ENCODE data around the gene METRNL.
"Not testable (repeated sequence)": the region's sequence is repeated elsewhere in the genome, so short reads cannot be mapped to it uniquely, and the experiment has no call there.

The METRNL gene

GRCh38 chr17:83109793-83110645, 30.6 kb downstream of the METRNL start:
- no peak for FAIRE-seq

- no peak for FAIRE-seq
Measured at GRCh38 chr17:83110735-83111134, 31.3 kb downstream of the METRNL start.

DNA sequence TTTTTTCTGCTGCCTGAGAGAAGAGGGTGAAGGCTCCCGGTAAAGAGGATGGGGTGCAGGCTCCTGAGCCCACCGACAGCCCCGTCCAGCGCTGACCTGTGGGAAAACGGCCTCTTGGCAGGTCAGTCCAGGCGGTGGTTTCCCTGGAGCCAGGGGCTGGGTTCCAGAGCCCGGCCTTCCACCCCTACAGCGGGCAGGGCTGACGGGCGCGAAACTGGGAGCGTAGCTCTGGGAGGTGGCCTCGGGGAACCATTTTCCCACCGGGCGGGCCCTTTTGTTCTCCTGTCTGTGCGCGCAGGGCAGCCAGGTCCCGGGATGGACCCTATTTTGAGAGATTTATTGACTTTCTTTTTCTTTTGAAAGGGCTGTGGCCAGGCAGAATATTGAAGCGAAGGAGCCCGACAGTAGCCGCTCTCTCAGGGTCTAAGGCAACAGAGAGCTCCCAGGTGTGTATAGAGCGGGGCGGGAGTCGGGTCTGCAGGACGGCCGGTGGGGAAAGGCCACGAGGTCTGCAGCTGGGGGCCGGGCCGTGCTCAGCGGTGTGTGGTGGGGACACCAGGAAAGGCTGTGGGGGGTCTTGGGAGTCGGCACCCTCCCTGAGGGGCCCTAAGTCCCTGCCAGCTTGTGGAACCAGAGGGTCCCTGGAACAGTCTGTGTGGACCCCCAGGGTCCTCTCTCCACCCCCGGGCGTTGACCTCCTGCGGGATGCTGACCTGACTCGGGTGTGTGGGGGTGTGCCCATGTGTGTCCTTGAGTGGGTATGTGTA, 32.3 kb downstream of the METRNL start:
- no peak for FAIRE-seq

GRCh38 chr17:83113381-83113780, 34.0 kb downstream of the METRNL start:
- no peak for FAIRE-seq

- no peak for FAIRE-seq
Measured at GRCh38 chr17:83113792-83114191, 34.4 kb downstream of the METRNL start.

DNA sequence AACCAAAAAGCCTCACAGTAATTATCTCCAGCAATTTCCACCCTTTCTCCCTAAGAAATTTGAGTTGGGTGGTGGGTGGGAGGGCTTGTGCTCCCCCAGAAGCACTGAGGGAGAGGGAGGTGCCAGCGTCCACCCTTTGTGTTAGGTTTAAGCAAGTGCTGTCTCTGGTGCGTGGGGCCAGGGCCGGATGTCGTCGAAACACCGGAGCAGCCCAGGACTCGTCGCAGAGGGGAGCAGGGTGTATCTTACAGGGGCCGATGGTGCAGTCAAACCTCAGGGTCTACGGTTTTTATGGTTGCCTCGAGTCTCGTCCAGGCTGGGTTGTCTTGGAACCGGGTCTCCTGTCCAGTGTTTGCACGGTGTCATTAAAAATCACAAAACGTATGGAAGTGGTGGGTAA, 35.3 kb downstream of the METRNL start:
- FAIRE-seq = no peak

DNA sequence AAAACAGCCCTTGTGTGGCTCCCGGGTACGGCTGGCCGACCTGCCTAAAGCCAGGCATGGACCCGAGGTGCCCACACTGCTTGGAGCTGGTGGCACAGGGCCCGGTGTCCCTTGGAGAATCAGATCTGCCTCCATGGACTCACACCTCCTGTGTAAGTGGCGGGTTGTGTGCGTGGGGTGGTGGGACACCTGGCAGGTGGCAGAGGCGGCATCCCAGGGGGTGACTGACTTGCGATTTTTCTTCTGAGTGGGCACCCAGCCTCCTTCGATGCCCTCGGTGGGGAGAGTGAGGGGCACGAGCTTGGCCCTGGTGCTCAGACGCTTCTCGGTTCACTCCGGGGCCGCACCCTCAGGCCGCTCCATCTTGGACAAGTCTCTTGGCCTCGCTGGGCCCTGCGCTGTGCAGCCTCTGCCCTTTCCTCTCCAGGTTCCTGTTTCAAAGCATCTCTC, 35.8 kb downstream of the METRNL start:
- FAIRE-seq = no peak

GRCh38 chr17:83115832-83116231, 36.4 kb downstream of the METRNL start:
- FAIRE-seq = no peak

GRCh38 chr17:83116311-83116771, 36.9 kb downstream of the METRNL start:
- no peak for FAIRE-seq

DNA sequence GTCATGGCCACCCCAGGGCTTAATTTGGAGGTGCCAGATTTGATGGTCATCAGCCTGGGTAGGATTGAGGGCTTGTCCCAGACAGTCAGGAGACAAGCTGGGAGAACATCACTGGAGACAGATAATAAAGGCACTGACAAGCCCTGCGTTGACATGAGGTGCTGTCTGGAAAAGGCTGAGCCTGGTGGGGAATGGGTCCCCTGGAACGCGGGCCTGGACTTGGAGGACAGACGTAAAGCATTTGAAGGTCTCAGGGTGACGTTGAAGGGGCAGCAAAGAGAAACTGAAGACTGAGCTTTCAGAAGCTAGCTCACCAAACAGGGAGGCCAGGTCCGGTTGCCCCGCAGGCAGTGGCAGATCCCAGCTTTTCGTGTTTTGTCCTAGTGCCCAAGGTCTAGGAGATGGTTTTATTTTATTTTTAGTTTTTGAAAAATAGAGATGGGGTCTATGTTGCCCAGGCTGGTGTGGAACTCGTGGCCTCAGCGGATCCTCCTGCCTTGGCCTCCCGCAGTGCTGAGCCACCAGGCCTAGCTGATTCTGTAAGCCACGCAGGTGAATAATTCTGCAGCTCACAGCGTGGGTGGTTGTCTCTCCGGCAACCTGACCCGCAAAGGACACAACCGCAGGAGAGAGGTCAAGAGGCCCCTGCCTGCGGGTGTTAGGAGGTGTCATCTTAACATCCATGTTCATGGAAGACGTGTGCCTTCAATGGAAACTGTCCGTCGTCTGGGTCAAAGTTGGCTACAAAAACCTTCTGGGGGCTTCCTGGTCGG, 37.6 kb downstream of the METRNL start:
- no peak for FAIRE-seq

DNA sequence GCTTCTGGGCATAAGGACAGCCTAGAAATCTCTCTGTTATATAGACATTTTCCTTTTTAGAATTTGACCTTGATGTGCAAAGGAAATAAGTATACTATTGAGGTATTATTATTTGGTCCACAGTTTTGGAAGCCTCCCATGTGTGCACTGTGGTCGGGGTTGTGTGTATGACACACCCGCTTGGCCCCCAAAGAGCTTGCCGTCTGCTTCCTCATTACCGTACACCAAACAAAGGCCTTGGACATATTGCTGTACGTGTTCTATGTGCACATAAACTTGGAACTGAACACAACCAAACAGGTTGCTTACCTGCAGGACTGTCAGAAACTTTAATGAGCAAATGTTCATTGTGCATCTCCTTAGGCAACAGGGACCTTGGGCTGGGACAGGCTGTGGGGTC, 38.2 kb downstream of the METRNL start:
- FAIRE-seq = no peak

DNA sequence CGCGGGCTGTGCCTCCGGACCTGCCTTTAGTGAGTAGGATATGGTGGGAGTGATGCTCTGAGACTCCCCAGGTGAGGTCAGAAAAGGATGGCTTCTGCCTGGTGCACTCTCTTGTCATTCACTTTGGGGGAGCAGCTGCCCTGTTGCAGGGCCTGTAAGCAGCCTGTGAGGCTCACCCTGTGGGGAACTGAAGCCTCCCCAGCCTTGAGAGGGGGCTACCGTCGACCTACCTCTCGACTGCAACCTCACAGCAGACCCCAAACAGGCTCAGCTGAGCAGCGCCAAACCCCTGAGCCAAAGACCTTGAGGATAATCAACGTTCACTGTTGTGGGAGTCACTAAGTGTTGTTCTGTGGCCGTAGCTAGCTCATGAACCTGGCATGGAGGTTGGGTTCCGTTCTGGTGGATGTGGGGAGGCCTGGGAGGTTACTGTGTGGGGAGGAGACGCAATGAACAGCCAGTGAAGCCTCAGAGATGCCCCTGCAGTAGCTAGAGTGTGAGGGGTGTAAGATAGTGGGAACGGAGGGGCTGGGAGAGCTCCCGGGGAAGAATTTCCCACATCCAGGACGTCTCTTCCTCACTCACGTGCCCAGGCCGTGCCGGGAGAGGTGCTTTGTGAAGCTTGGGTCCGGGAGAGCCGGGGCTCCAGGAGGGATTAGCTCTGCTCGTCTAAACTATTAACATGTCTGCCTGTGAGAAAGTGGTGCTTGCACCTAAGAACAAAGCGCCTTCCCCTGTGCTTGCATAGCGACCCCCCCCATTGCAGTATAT, 38.8 kb downstream of the METRNL start:
- no peak for FAIRE-seq

- no peak for FAIRE-seq
Measured at GRCh38 chr17:83119987-83120864, 40.8 kb downstream of the METRNL start.

DNA sequence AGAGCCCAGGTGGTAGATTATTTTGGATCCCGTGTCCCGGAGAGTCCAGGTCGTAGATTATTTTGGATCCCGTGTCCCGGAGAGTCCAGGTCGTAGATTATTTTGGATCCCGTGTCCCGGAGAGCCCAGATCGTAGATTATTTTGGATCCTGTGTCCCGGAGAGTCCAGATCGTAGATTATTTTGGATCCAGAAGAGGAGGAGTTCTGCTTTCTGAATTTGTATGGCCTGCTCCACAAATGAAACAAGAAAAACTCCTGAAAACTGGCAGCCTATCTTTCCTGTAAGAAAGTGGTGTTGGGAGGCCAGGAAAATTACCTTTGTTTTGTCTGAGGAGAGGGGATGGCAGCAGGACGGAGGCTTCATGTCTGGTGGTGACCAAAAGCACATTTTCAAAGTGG, 42.1 kb downstream of the METRNL start:
- FAIRE-seq = not testable (repeated sequence)

DNA sequence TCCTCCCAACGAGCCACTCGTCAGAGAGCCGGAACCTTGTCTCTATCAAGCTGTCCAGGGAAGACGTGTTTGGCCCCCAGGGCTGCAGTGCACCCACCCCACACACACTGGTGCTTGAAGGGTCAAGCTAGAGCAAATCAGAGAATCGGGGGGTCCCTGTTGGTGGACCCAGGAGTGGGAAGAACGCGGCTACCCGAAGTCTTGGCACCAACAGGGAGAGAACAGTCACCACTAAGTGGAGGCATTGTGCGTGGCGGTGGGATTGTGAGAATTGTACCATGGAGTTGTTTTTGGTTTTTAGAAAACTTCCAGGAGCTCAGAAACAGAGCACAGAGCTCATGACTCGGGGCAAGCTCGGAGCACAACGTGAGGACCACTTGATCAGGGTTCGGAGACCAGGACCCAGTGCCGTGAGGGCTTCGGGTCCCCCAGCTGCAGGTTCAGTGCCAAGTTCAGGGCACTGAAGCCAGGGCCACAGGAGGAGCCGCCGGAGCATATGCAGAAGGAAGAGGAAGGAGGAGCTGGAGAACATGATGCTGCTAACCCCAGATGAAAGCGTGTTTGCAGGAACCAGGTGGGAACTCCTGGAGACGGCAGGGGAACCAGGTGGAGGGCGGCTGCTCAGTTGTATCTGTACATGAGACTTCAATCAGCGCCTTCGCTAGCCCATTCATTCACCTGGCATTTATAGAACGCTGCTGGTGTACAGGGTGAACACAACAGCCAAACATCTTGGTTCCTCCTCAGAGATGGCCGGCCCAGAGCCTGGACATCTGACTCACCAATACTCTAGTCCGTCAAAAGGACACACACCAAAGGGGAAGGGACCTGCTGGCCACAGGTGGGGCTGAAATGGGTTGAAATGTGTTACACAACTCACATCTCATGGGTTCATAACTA, 42.8 kb downstream of the METRNL start:
- FAIRE-seq = no peak

GRCh38 chr17:83122834-83123233, 43.4 kb downstream of the METRNL start:
- no peak for FAIRE-seq

DNA sequence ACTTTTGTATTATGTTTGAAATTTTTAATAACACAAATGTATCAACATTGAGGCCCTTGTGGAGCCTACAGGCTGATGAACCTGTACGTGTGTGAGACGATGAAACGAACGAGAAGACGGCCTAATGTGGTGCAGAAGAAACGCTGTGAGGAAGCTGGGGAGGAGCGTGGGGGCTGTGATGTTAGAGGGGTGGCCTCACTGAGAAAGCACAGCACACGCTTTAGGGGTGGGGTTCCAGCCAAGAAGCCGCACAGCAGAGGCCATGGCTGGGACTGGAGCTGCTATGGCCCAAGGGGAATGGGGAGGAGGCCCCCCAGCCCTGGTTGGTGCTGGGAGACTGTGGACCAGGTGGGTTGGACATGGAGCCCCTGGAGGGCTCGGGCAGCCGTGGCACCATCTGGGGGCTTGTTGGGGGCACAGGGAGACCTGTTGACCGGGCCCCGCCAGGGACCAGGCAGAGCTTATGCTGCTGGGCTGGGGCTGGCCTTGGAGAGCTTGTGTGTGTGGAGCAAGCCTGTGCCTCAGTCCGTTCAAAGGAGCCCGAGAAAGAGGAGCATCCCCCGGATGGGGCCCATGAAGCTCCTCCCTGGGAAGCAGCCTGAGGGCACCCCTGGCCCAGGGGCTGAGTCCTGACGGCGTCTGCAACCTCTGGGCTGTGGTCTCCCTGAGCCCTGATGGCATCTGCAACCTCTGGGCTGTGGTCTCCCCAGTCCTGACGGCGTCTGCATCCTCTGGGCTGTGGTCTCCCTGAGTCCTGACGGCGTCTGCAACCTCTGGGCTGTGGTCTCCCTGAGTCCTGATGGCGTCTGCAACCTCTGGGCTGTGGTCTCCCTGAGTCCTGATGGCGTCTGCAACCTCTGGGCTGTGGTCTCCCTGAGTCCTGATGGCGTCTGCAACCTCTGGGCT, 44.7 kb downstream of the METRNL start:
- FAIRE-seq = no peak

DNA sequence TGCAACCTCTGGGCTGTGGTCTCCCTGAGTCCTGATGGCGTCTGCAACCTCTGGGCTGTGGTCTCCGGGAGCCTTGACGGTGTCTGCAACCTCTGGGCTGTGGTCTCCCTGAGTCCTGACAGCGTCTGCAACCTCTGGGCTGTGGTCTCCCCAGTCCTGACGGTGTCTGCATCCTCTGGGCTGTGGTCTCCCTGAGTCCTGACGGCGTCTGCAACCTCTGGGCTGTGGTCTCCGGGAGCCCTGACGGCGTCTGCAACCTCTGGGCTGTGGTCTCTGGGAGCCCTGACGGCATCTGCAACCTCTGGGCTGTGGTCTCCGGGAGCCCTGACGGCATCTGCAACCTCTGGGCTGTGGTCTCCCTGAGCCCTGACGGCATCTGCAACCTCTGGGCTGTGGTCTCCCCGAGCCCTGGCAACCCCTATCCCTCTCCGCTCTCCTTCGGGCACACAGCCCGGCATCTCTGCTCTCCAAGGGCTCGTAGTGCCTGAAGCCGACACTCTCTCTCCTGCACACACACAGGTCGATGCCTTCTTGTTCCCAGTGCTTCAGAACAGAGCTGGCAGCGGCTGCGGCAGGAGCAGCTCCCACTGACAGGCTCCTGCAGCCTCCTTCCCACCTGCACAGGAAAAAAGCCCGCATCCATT, 45.6 kb downstream of the METRNL start:
- FAIRE-seq = no peak

All from endometrium (tissue), 2 donors.